Adrenal gland (tissue), 5 donors: ENCODE measurements around the gene LMF1.

Source experiments
- POLR2A ChIP-seq, 2 donors: fragments of 450-650 bp; IDR thresholded peaks; one replicate each; pipeline ENCODE4 v1.6.1; 2017; ENCODE audit warnings: antibody characterized with exemption in 2 of 2, mild to moderate bottlenecking in 2 of 2, moderate library complexity in 1 of 2
- TF ChIP-seq, protein P1 (sequence below), 6 experiments: fragments of 450-650 bp in 4 of 6; fragments of 200-600 bp in 2 of 6; sonication (generic) in 1 of 6; IDR thresholded peaks; 1 replicate in 5 of 6; 2 replicates in 1 of 6; pipeline versions ENCODE4 v1.5.1 to v1.8.0; 2016 to 2021; ENCODE audit warnings: antibody characterized with exemption in 6 of 6, mild to moderate bottlenecking in 2 of 6, moderate library complexity in 1 of 6
- donor health status: DM: no; HTN: no; CAD: no.

- TF ChIP-seq, protein P1, sequence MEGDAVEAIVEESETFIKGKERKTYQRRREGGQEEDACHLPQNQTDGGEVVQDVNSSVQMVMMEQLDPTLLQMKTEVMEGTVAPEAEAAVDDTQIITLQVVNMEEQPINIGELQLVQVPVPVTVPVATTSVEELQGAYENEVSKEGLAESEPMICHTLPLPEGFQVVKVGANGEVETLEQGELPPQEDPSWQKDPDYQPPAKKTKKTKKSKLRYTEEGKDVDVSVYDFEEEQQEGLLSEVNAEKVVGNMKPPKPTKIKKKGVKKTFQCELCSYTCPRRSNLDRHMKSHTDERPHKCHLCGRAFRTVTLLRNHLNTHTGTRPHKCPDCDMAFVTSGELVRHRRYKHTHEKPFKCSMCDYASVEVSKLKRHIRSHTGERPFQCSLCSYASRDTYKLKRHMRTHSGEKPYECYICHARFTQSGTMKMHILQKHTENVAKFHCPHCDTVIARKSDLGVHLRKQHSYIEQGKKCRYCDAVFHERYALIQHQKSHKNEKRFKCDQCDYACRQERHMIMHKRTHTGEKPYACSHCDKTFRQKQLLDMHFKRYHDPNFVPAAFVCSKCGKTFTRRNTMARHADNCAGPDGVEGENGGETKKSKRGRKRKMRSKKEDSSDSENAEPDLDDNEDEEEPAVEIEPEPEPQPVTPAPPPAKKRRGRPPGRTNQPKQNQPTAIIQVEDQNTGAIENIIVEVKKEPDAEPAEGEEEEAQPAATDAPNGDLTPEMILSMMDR (IDR thresholded peaks at IDR 0.05), result no peak
- no peak for TF ChIP-seq POLR2A (IDR thresholded peaks at IDR 0.05)
These were observed 78.8 kb downstream of the LMF1 start for GRCh38 chr16:892006-892405.
